ENCODE measurements around the gene CD36.
"Not testable (repeated sequence)": the region's sequence is repeated elsewhere in the genome, so short reads cannot be mapped to it uniquely, and the experiment has no call there.

Gene CD36

GRCh38 chr7:80656029-80656428 is 17.6 kb downstream of the CD36 start:
- DNase-seq: no peak

- DNase-seq: peak; percentile 80
Observed at GRCh38 chr7:80659120-80660055, 20.9 kb downstream of the CD36 start.

- DNase-seq: no peak
Observed at GRCh38 chr7:80660939-80661338, 22.5 kb downstream of the CD36 start.

GRCh38 chr7:80661729-80662128 is 23.3 kb downstream of the CD36 start:
- DNase-seq: no peak

GRCh38 chr7:80662252-80662651 is 23.8 kb downstream of the CD36 start:
- DNase-seq: no peak

- no peak for DNase-seq
Observed at GRCh38 chr7:80665526-80665925, 27.1 kb downstream of the CD36 start.

GRCh38 chr7:80666376-80666775 is 27.9 kb downstream of the CD36 start:
- DNase-seq: no peak

GRCh38 chr7:80669367-80669766 is 30.9 kb downstream of the CD36 start:
- DNase-seq: not testable (repeated sequence)

GRCh38 chr7:80671744-80672143 is 33.3 kb downstream of the CD36 start:
- DNase-seq: no peak

GRCh38 chr7:80675090-80675489 is 36.6 kb downstream of the CD36 start:
- no peak for DNase-seq

- DNase-seq: no peak
Observed at GRCh38 chr7:80676404-80676803, 38.0 kb downstream of the CD36 start.

GRCh38 chr7:80677629-80678028 is 39.2 kb downstream of the CD36 start:
- no peak for DNase-seq

- DNase-seq: no peak
Observed at GRCh38 chr7:80678707-80679106, 40.3 kb downstream of the CD36 start.

- no peak for DNase-seq
Observed at GRCh38 chr7:80679921-80680907, 41.8 kb downstream of the CD36 start.

GRCh38 chr7:80681272-80681885 is 42.9 kb downstream of the CD36 start:
- no peak for DNase-seq

GRCh38 chr7:80682744-80683143 is 44.3 kb downstream of the CD36 start:
- no peak for DNase-seq

GRCh38 chr7:80686576-80686975 is 48.1 kb downstream of the CD36 start:
- DNase-seq: no peak

GRCh38 chr7:80699045-80699638 is 60.7 kb downstream of the CD36 start:
- DNase-seq: peak; percentile 80

GRCh38 chr7:80699721-80700256 is 61.3 kb downstream of the CD36 start:
- DNase-seq: no peak

GRCh38 chr7:80703272-80703671 is 64.8 kb downstream of the CD36 start:
- no peak for DNase-seq

GRCh38 chr7:80705130-80705781 is 66.8 kb downstream of the CD36 start:
- DNase-seq: no peak

- no peak for DNase-seq
Observed at GRCh38 chr7:80707318-80707717, 68.9 kb downstream of the CD36 start.
